Measurements from ENCODE around the gene PROZ. TPM values are rescaled to one million over a fixed set of nuclear protein-coding genes. Genes with fewer than 3 reads are reported as not detected.
A peak's percentile ranks its signal among the peaks of the same experiment; 100 is the strongest.

The PROZ gene
- total RNA-seq, 1 donor from 2014 or later = not detected

- Histone ChIP-seq H3K4me3 (ENCODE audit: low read depth, low read length) (no peak overlapping the region), H3K36me3 (ENCODE audit: control insufficient read depth, insufficient read depth, low read length) (peaks cover 12% of the 10 kb centered on the region), H3K27me3 (ENCODE audit: control insufficient read depth, insufficient read depth, low read length) (no peaks in the 10 kb centered on the region)
- DNase-seq (ENCODE audit: low read depth) (no peak), FAIRE-seq (no peak)
- no peak for TF ChIP-seq CTCF (IDR thresholded peaks at IDR 0.05; ENCODE audit: insufficient read depth, low read length, severe bottlenecking)
Observed at GRCh38 chr13:113190181-113190580, 31.7 kb downstream of the PROZ start.

GRCh38 chr13:113192279-113192678 lies 33.8 kb downstream of the PROZ start:
- peaks cover 15% of the 10 kb centered on the region for H3K36me3 ChIP-seq (ENCODE audit: control insufficient read depth, insufficient read depth, low read length)
- DNase-seq (ENCODE audit: low read depth) (no peak), FAIRE-seq (no peak)
- no peak for TF ChIP-seq CTCF (IDR thresholded peaks at IDR 0.05; ENCODE audit: insufficient read depth, low read length, severe bottlenecking)
- no peak overlapping the region for H3K4me3 ChIP-seq (ENCODE audit: low read depth, low read length)
- H3K27me3 ChIP-seq (ENCODE audit: control insufficient read depth, insufficient read depth, low read length) = no peaks in the 10 kb centered on the region

GRCh38 chr13:113192902-113193301 lies 34.5 kb downstream of the PROZ start:
- FAIRE-seq (no peak), DNase-seq (ENCODE audit: low read depth) (peak; percentile 80)
- Histone ChIP-seq H3K36me3 (ENCODE audit: control insufficient read depth, insufficient read depth, low read length) (peaks cover 17% of the 10 kb centered on the region), H3K4me3 (ENCODE audit: low read depth, low read length) (no peak overlapping the region), H3K27me3 (ENCODE audit: control insufficient read depth, insufficient read depth, low read length) (no peaks in the 10 kb centered on the region)
- TF ChIP-seq CTCF (IDR thresholded peaks at IDR 0.05; ENCODE audit: insufficient read depth, low read length, severe bottlenecking) = no peak

- no peak for TF ChIP-seq CTCF (IDR thresholded peaks at IDR 0.05; ENCODE audit: insufficient read depth, low read length, severe bottlenecking)
- no peak for DNase-seq (ENCODE audit: low read depth)
- Histone ChIP-seq H3K4me3 (ENCODE audit: low read depth, low read length) (no peak overlapping the region), H3K36me3 (ENCODE audit: control insufficient read depth, insufficient read depth, low read length) (peaks cover 12% of the 10 kb centered on the region), H3K27me3 (ENCODE audit: control insufficient read depth, insufficient read depth, low read length) (no peaks in the 10 kb centered on the region)
- no peak for FAIRE-seq
Observed at GRCh38 chr13:113195360-113195759, 36.9 kb downstream of the PROZ start.

- Histone ChIP-seq H3K4me3 (ENCODE audit: low read depth, low read length) (no peak overlapping the region), H3K27me3 (ENCODE audit: control insufficient read depth, insufficient read depth, low read length) (no peaks in the 10 kb centered on the region), H3K36me3 (ENCODE audit: control insufficient read depth, insufficient read depth, low read length) (peaks cover 10% of the 10 kb centered on the region)
- FAIRE-seq (peak; percentile 83), DNase-seq (ENCODE audit: low read depth) (no peak)
- TF ChIP-seq CTCF (IDR thresholded peaks at IDR 0.05; ENCODE audit: insufficient read depth, low read length, severe bottlenecking) = no peak
Observed at GRCh38 chr13:113196970-113197737, 38.7 kb downstream of the PROZ start.

- Histone ChIP-seq H3K36me3 (ENCODE audit: control insufficient read depth, insufficient read depth, low read length) (peaks cover 11% of the 10 kb centered on the region), H3K27me3 (ENCODE audit: control insufficient read depth, insufficient read depth, low read length) (no peaks in the 10 kb centered on the region), H3K4me3 (ENCODE audit: low read depth, low read length) (no peak overlapping the region)
- FAIRE-seq = no peak
- DNase-seq (ENCODE audit: low read depth) = no peak
- no peak for TF ChIP-seq CTCF (IDR thresholded peaks at IDR 0.05; ENCODE audit: insufficient read depth, low read length, severe bottlenecking)
Observed at GRCh38 chr13:113201815-113202214, 43.4 kb downstream of the PROZ start.

Data from bronchial epithelial cell (primary cell).